HG02973 (cell line): ENCODE results near the gene TSPO.

Experiments
- ATAC-seq: cut with Tn5 transposase; IDR thresholded peaks from one replicate; pipeline ENCODE4 v1.9.1; 2021; ENCODE audit warnings: moderate library complexity; ENCODE audit not compliant: unreplicated experiment

Gene TSPO

GRCh38 chr22:43199541-43199940, 48.2 kb downstream of the TSPO start:
- no peak for ATAC-seq

- ATAC-seq: no peak
These were observed 48.7 kb downstream of the TSPO start for GRCh38 chr22:43200031-43200430.

- ATAC-seq: no peak
These were observed 49.2 kb downstream of the TSPO start for GRCh38 chr22:43200555-43200954.

GRCh38 chr22:43201486-43202219, 50.3 kb downstream of the TSPO start:
- ATAC-seq: no peak

- no peak for ATAC-seq
These were observed 51.0 kb downstream of the TSPO start for GRCh38 chr22:43202326-43202725.

GRCh38 chr22:43202756-43203410, 51.5 kb downstream of the TSPO start:
- no peak for ATAC-seq

- ATAC-seq: no peak
These were observed 52.2 kb downstream of the TSPO start for GRCh38 chr22:43203471-43203981.

GRCh38 chr22:43205261-43205691, 53.9 kb downstream of the TSPO start:
- no peak for ATAC-seq

GRCh38 chr22:43205748-43206508, 54.6 kb downstream of the TSPO start:
- no peak for ATAC-seq

- ATAC-seq: no peak
These were observed 55.3 kb downstream of the TSPO start for GRCh38 chr22:43206509-43207161.

GRCh38 chr22:43207386-43207785, 56.0 kb downstream of the TSPO start:
- no peak for ATAC-seq

- no peak for ATAC-seq
These were observed 56.7 kb downstream of the TSPO start for GRCh38 chr22:43207849-43208702.

- ATAC-seq: no peak
These were observed 57.6 kb downstream of the TSPO start for GRCh38 chr22:43208703-43209522.

- ATAC-seq: no peak
These were observed 58.1 kb downstream of the TSPO start for GRCh38 chr22:43209523-43209890.

- ATAC-seq: no peak
These were observed 58.6 kb downstream of the TSPO start for GRCh38 chr22:43209971-43210370.

- ATAC-seq: no peak
These were observed 59.5 kb downstream of the TSPO start for GRCh38 chr22:43210631-43211515.

- no peak for ATAC-seq
These were observed 60.6 kb downstream of the TSPO start for GRCh38 chr22:43211941-43212433.

- no peak for ATAC-seq
These were observed 61.1 kb downstream of the TSPO start for GRCh38 chr22:43212434-43212952.
